NCI-H1092 treated with DMSO at 0.1 percent for 48 hours (cell line): ENCODE results near the gene ELMO2.
"Not testable (repeated sequence)": the region's sequence is repeated elsewhere in the genome, so short reads cannot be mapped to it uniquely, and the experiment has no call there.

Experiments
- DNase-seq: peaks from one replicate; lab custom pipeline; 2025; lab: John Stamatoyannopoulos, UW

Gene ELMO2

DNA sequence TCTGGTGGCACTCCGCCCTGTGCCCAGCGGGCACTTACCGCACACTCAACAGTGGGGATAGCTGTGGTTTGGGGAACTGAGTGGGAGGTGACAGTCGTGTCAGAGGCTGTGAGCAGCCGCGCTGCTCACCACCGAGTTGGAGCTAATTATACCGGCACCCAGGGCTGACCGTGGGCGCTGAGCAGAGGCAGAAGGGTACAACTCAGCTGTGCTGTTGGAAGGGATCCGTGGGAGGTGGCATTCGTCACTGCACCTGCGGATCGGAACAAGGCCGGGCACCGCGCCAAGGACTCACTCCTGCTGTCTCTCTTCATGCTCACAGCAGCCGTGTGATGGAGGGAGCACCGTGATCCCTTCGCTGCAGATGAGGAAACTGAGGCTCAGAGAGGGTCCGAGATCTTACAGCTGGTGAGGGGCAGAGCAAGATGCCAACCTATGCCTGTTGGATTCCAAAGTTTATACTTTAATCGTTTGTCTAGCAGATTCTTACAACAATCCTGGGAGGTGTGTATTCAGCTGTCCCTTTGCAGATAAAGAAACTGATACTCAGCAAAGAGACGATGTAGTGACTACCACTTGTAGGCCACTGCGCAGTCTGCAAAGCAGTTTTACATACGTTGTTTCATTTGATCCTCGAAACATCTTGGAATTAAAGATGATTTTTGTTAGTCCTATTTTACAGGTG, 713 bp upstream of the ELMO2 start:
- DNase-seq = peak; percentile 80

DNA sequence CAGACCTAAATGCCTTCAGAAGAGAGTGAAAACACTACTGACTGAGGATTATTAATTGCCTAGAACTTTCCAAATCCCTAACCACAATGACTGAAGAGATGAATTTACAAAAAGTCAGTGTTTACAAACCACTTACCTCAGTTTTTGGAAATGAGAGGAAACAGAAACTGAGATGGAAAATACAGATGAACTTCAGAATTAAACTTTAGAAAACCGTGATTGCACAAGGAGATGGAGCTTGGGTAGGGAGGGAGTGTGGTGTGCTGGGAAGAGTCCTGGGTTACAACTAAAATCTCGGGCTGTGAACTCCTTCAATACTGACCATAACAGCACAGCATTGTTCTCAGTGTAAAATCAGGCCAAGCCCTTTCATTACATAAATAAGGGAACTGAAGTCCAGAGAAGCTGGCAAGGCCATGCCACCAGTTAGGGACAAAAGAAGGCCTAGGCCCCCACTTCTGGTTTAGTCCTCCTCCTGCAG, 4.0 kb downstream of the ELMO2 start:
- DNase-seq = no peak

DNA sequence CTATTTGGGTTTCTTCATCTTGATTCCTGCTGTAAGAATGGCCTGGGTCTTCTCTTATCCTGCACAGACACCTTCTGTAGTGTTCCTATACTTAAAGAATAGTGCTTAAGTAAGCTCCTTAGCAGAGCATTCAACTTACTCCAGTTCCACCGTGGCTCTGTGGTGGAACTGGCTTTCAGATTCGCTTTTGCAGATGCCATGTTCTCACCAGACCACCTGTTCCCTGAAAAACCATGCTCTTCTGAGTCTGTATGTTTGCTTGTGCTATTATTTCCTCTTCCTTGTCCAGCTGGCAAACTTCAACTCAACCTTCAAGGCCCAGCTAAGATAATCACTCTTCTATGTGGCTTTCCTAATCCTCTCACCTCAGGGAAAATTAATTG, 4.9 kb downstream of the ELMO2 start:
- DNase-seq = no peak

DNA sequence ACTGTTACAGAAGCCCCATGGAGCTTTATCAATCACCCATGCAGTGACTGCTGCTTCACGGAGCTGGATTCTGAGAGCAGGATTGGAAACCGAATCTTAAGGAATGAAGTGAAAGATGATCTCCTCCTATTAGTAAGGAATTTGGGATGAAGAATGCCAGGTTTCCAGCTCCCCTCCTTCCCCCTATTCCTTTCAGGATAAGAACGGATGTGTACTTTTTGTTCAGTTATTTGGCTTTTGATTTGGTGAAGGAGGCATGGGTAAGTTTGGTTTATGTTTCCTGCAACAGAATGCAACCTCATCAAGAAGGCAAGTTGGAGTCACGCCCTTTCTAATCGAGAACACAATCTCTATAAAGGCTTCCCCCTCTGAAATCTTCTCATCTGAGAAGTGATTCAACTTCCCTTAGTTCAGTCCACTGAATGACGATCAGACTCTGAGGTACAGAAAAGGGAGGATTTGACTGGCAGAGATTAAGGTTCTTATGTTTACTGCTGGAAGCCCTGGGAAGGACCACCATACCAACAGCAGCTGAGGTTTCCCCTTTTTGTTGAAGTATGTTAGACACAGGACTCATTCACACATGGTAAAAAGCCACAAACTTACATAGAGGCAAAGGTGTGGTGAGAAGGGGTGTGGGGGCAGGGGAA, 5.5 kb downstream of the ELMO2 start:
- no peak for DNase-seq

DNA sequence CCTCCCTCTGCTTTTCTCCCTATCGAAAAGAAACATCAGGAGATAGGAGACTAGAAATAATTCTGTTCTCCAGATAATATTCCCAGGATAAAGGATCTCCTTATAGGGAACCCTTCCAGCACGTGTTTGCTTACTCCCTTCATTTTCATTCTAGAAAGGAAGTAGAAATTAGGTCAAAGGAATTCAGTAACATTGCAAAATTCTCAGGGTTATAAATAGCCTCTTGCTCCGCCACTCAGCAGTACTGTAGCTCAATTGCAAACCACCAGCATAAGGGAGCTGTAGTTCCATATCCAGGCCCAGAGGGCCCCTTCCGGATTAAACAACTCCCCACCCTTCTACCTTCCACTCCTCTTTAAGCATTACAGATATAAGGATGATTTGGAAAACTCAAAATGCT, 6.2 kb downstream of the ELMO2 start:
- no peak for DNase-seq

DNA sequence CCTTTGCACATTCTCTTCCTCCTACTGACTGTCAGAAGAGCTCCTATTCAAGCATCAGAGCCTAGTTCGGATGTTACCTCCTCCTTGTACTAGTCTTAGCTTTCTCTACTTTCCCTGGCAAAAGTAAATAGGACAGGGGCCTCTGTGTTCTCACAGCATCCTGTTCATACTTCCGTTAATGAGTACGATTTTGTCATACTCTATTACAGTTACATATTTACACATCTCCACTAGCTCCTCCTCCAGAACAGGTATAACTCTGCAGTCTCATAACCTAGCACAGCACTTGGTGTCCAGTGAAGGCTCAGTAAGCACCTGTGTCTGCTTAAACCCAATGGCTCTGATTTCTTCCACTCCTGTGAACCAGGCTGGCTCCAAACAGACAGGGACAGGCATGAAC, 7.0 kb downstream of the ELMO2 start:
- no peak for DNase-seq

DNA sequence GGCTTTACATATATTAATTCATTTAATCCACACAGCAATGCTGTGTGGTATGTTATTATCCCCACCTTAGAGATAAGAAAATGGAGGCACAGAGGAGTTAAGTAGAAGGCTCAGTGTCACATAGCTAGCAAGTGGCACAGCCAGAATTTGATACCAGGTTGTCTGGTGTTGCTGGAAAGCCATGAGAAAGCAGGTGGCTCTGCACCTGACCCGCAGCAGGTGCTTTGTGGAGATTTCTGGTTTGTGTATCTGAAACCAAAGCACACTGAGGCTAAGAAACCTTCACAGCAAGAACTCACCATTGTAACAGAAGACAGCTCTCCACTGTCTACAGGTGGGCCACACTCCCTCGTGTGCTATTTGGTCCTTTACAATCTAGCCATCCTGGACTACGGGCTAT, 7.5 kb downstream of the ELMO2 start:
- DNase-seq = no peak

DNA sequence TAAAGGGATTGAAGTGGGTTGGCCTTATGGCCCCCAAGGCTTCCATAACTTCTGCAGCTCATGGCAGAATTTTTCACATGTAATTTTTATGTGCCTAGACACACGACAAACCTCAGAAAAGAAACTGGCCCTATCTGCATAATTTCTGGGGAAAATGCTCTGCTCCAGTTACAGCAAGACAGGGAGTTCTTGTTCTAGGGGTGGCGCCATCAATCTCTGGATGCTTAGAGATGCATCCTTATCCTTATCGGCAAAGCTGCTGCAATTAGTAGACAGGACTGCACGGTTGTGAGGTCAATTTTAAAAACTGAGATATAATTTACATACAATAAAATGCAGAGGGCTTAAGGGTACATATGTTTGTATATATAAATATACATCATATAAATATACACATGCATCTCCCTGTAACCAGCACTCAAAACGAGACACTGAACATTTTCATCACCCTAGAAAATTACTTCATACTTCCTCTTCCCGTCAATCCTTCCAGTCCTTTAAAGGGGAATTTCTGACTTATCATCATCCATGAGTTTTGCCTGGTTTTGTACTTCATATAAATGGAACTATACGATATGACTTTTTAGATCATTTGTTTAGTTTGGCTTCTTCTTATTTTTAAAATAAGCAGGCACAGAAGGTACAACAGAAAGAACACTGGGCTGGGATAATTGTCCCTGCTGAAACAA, 10.2 kb downstream of the ELMO2 start:
- no peak for DNase-seq

DNA sequence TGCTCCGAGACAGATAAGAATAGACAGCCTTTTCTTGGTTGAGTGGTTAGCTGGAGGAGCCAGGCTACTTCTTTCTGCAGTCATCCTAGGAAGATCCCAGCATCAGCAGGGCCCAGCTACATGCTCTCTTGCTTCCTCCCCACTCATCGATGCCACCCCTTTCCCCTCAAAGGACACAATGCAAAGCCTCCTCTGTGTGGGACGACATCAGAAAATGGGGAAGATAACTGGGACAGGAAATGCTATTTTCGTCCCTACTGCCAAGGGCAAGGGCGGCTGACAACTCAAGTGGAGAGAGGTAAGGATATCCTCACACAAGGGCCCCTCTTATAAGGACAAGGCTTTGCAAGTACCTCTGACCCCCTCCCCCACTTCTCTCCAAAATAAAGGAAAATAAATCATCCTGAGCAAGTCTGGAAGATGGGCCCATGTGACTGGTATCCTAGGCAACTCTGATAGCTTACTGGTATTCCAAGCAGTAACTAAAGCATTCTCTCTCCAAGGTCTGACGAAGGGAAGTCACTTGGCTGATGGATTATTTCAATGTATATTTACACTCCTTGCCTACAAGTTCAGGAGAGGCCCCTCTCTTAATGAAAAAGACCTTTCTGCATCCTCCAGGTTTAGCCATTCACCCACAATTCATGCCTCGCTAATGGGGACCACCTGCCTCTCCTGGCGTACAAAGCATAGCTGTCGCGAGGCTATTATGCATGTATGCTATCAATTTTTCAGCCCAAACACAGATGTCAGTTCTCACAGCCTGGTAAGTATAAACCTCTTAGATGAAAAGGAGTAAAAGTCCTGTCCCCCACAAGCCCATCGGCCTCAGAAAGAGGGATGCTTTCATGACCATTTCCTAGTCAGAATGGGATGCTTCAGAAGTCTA, 11.3 kb downstream of the ELMO2 start:
- DNase-seq = peak; percentile 65

DNA sequence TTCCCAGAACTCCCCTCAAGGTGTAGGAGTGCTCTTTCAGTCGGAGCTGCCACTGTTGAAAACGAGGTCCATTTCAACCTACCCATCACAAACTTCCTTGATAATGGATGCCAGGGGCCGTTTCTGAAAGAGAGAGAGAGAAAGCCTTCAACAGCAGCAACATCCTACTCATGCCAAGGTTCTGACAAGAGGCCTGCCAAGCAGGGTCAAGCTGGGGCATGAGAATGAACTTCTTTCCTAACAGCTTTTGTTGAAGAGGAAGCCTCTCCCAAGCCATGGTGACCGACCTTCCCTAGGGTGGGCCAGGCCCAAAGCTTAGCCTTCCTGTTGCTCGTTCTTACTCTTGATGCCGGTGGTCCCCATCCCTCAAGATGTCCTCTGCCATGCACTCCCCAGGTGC, 12.4 kb downstream of the ELMO2 start:
- no peak for DNase-seq

DNA sequence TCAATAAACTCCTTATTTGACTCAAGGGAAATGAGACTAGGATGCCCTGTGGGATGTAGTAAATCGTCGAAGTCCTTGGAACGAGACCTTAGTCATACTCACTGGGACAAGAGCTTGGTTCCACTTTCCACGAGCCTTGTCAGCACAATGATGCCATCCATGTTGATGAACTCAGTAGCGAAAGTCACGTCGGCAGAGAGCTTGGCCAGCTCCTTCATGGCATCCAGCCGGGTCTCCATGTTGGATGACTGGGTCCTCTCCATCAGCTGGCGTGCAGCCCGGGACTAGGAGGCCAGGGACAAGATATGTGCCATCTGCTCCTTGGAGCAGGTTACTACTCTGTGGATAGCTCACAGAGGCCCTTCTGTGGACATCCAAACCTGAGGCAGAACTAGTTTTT, 17.5 kb downstream of the ELMO2 start:
- no peak for DNase-seq

DNA sequence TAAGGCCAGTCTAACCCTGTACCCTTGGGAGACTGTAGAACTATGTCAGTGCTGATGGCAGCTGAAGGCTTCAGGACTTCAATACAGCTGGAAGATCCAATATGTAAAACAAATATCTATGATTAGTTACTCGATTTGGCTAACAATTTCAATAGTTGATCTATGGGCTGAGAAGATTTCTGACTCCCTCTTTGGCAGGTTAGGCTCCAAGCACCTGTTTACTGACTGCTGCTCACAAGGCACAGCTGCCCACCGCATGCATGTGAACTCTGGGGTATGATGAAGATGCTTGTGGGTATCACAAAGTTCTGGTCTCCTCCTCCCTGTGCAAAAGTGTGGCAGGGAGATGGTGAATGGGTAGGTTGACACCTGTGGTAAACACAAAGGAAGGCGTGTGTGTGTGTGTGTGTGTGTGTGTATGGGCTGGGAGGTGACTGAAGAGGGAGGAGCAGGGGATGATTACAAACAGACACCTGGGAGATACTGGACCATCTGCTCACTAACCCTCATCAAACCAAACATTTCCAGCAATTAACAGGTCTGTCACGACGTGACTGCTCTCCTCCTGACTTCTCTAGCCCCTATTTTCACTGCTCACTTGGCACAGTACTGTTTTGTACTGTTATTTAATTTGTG, 18.1 kb downstream of the ELMO2 start:
- DNase-seq = no peak

DNA sequence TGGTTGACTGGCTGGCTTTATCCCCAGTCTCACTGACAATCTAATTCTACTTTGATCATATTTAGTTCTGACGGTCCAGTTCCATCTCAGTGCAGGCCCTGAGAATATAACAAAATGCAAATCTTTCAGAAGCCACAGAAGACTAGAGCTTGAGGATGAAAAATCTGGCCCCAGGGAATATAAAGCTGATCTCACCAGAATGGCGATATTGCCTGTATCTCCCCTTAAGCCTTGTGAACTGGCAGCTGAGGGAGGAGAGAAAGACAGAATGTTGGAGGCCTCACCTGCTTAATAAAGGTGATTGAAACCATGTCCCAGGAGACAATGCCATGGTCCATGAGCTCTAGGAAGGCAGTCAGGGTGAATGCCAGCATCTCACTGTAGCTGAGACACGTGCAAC, 19.4 kb downstream of the ELMO2 start:
- not testable (repeated sequence) for DNase-seq

DNA sequence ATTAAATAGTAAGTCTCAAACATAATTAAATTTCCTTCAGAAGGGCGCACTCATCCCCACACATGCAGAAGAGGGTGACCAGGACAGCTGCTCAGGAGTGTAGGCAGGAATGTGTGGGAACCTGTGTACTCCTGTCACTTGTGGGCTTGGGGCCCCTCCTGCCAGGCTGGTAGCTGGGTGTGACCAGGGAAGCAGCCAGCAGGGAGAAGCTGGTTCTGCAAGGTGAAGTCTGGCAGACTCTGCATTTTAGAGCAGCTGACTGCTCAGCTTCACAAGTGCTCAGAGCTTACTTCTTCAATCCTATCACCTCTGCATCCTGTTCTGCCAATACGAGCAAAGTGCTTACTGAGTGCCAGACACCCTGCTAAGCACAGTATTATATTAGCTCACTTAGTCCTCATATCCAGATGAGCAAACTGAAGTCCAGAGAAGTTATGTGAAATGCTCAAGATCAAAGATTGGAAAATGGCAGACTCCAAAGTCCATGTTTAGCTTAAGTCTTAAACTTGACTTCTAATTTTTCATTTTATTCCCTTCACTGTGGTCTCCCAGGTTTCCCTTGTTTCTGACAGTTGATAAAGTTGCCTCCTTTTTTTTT, 27.9 kb downstream of the ELMO2 start:
- DNase-seq = no peak

DNA sequence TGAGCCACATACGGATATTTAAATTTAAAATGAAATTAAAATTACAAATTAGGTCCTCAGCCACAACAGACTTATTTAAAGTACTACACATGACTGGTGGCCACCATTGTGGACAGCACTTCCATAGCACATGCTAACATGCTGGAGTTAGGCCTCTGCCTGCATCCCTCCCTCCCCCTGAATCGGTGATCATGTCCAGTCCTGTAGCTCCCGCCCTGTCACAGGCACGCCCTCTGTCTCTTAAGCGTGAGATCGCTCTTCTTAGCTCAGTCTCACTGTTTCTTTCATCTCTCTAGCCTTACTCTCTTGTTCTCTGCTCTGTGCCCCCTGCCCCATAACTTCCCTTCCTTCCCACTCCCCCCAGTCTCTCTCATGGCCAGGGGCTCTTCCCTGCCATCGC, 28.9 kb downstream of the ELMO2 start:
- no peak for DNase-seq

DNA sequence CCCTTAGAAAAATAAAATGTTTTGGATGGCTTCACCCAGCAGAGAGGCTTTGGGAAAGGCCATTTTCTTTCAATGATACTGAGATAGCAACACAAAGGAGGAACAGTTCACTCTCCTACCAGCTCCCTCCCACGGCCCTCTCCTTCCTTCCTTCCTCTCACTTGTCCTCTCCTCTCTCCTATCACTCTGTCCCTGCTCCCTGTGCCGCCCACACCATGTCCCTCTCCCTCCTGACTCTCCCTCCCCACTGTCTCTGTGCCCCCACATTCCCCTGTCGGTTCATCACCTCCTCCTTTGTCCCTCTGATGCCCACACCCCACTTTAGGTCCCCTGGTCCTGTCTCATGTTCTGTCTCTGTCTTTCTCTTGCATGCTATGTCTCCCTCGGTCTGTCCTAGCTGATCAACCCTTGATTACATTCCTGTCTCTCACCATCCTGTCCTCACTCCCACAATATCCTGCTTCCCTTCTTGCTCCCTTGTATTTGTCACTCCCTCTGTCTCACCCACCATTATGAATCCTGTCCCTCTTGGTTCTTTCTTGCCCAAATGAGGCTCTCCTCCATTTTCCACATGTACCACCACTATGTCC, 30.1 kb downstream of the ELMO2 start:
- no peak for DNase-seq

DNA sequence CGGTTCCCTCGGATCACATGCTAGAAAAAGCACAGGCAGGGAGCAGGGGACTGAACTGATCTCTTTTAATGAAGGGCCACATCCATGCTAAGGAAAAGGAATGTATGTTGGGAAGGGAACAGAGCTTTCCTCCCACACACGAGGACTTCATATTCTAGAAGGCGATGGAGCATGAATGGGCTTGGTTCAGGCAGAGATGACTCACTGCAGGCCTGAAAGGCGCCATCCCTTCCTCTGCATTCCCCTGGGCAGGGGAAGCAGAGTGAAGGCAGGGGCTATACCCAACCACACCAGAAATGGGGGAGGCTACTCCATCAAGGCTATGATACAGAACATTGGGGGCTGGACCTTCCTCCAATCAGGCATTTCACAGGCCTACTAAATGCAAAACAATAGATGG, 30.6 kb downstream of the ELMO2 start:
- no peak for DNase-seq

DNA sequence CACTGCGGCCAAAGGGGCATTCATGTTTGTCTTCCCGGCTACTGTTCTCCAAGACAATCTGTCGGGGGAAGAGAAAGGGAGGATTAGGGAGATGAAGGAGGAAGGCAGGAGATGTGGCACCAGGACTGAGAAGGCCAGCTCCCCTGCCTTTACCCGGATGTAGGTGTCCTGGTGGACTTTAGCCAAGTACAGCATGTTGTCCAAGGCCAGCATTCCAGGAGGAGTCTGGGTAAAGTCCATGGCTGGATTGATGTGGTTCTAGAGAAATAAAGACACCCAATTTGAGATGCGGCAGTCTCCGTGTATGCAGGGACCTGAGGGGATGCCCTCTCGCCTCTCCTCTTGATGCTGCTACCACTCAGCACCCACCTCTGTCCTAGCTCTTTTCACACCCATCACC, 32.0 kb downstream of the ELMO2 start:
- no peak for DNase-seq

DNA sequence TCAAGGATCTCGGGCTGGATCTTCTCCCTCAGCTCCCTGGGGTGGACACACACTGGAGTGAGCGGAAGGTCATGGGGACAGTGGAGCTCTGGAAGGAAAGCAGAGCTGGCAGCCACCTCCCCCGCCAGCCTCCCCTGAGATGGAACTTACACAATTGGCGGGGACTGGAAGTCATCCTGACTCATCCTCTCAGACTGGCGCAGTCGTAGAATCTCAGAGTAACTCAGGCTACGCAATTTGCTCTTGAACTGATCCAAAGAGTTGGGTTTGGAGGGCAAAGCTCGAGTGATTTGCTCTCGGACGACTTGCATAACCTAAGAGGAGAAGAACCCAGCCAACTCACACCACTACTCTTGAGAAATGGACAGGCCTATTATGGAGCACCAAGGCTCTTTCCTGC, 34.8 kb downstream of the ELMO2 start:
- DNase-seq = no peak

DNA sequence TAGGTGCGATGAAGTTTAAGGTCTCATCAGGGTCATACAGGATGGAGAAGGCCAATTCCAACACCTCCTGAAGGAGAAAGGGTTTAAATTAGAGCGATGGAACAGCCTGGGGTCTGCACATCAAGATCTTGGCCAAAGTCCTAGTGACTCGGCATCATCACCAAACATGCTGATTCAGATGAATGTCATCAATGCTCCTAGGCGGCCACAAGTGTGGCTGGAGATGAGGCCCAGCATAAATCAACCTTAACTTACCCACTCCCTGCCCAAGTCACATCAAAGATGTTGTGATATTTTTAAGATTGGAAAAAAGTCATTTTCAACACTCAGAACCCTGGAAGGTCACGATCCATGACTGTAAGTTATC, 37.5 kb downstream of the ELMO2 start:
- DNase-seq = no peak
